H9 (cell line): Measurements from ENCODE around the gene CACNA1D. TPM values are rescaled to one million over a fixed set of nuclear protein-coding genes. Genes with fewer than 3 reads are reported as not detected.

ENCODE experiments used
- DNase-seq: peaks from one replicate; pipeline ENCODE4 v3.0.0-alpha.2; 2017
- H2AFZ ChIP-seq: one replicate; pipeline ENCODE4 v1.6.1; 2013; ENCODE audit warnings: mild to moderate bottlenecking, low read length, control low read depth, moderate library complexity
- H2AK5ac ChIP-seq: 2 replicates; pipeline ENCODE4 v1.6.1; 2013; ENCODE audit warnings: low read length, control low read depth, mixed read lengths; ENCODE audit not compliant: insufficient read length
- H2BK120ac ChIP-seq: one replicate; pipeline ENCODE4 v1.6.1; 2013; ENCODE audit warnings: low read depth, mild to moderate bottlenecking, low read length, control low read depth, inconsistent platforms; ENCODE audit not compliant: poor library complexity, severe bottlenecking
- H2BK12ac ChIP-seq: 2 replicates; pipeline ENCODE4 v1.6.1; 2013; ENCODE audit warnings: low read length, control low read depth, mixed read lengths, low read depth; ENCODE audit not compliant: insufficient read length
- H2BK15ac ChIP-seq: 2 replicates; pipeline ENCODE4 v1.6.1; 2013; ENCODE audit warnings: low read depth, low read length, control low read depth
- H2BK20ac ChIP-seq: one replicate; pipeline ENCODE4 v1.6.1; 2013; ENCODE audit warnings: low read depth, mild to moderate bottlenecking, low read length, control low read depth, inconsistent platforms; ENCODE audit not compliant: poor library complexity, severe bottlenecking
- H2BK5ac ChIP-seq: 2 replicates; pipeline ENCODE4 v1.6.1; 2013; ENCODE audit warnings: low read length, control low read depth, mixed read lengths; ENCODE audit not compliant: insufficient read length
- H3K14ac ChIP-seq: 2 replicates; pipeline ENCODE4 v1.6.1; 2013; ENCODE audit warnings: low read length, control low read depth; ENCODE audit not compliant: insufficient read depth
- H3K18ac ChIP-seq: 2 replicates; pipeline ENCODE4 v1.6.1; 2013; ENCODE audit warnings: low read depth, mild to moderate bottlenecking, mixed read lengths, low read length, control low read depth; ENCODE audit not compliant: insufficient read length
- H3K23ac ChIP-seq: 2 replicates; pipeline ENCODE4 v1.6.1; 2013; ENCODE audit warnings: low read length, control low read depth, mixed read lengths, low read depth; ENCODE audit not compliant: insufficient read length
- H3K23me2 ChIP-seq: 2 replicates; pipeline ENCODE4 v1.6.1; 2013; ENCODE audit warnings: low read depth, mild to moderate bottlenecking, mixed read lengths, low read length, control low read depth; ENCODE audit not compliant: insufficient read length, poor library complexity, severe bottlenecking
- H3K27ac ChIP-seq: 2 replicates; pipeline ENCODE4 v1.5.1; 2013; ENCODE audit warnings: low read length, control low read depth, mixed read lengths, low read depth; ENCODE audit not compliant: insufficient read length
- H3K27me3 ChIP-seq: 2 replicates; pipeline ENCODE4 v1.6.1; 2013; ENCODE audit warnings: low read length, control low read depth, inconsistent platforms; ENCODE audit not compliant: insufficient read depth
- H3K4ac ChIP-seq: 2 replicates; pipeline ENCODE4 v1.6.1; 2013; ENCODE audit warnings: low read depth, mild to moderate bottlenecking, control low read depth, inconsistent platforms, low read length, moderate library complexity
- H3K4me1 ChIP-seq: 2 replicates; pipeline ENCODE4 v1.6.1; 2013; ENCODE audit warnings: low read length, control low read depth, inconsistent platforms; ENCODE audit not compliant: insufficient read depth
- H3K4me2 ChIP-seq: 2 replicates; pipeline ENCODE4 v1.6.1; 2013; ENCODE audit warnings: low read length, control low read depth, mixed read lengths; ENCODE audit not compliant: insufficient read length, insufficient read depth
- H3K56ac ChIP-seq: 2 replicates; pipeline ENCODE4 v1.6.1; 2013; ENCODE audit warnings: low read depth, mild to moderate bottlenecking, mixed read lengths, low read length, control low read depth; ENCODE audit not compliant: insufficient read length
- H3K79me1 ChIP-seq: 2 replicates; pipeline ENCODE4 v1.6.1; 2013; ENCODE audit warnings: low read depth, mild to moderate bottlenecking, moderate library complexity, low read length, control low read depth, inconsistent platforms; ENCODE audit not compliant: insufficient read depth, poor library complexity, severe bottlenecking
- H3K79me2 ChIP-seq: 2 replicates; pipeline ENCODE4 v1.6.1; 2013; ENCODE audit warnings: low read length, control low read depth, inconsistent platforms; ENCODE audit not compliant: insufficient read depth
- H3K9ac ChIP-seq: 2 replicates; pipeline ENCODE4 v1.6.1; 2013; ENCODE audit warnings: low read length, control low read depth, mixed read lengths; ENCODE audit not compliant: insufficient read length; ENCODE audit errors: extremely low read depth
- H3K9me3 ChIP-seq: one replicate; pipeline ENCODE4 v1.6.1; 2013; ENCODE audit warnings: low read depth, low read length, inconsistent platforms; ENCODE audit not compliant: control insufficient read depth
- H3T11ph ChIP-seq: one replicate; pipeline ENCODE4 v1.6.1; 2013; ENCODE audit warnings: mild to moderate bottlenecking, low read length, control low read depth, inconsistent platforms
- H4K20me1 ChIP-seq: one replicate; pipeline ENCODE4 v1.6.1; 2013; ENCODE audit not compliant: control insufficient read depth, insufficient read length, insufficient read depth
- H4K5ac ChIP-seq: 2 replicates; pipeline ENCODE4 v1.6.1; 2013; ENCODE audit warnings: low read depth, mild to moderate bottlenecking, mixed read lengths, low read length, control low read depth; ENCODE audit not compliant: insufficient read length
- H4K8ac ChIP-seq: replicated peaks from 2 replicates; pipeline ENCODE4 v1.6.1; 2013; ENCODE audit warnings: low read length, control low read depth, mixed read lengths, low read depth; ENCODE audit not compliant: insufficient read length
- H4K91ac ChIP-seq: 2 replicates; pipeline ENCODE4 v1.6.1; 2013; ENCODE audit warnings: low read depth, mild to moderate bottlenecking, moderate library complexity, mixed read lengths, low read length, control low read depth; ENCODE audit not compliant: insufficient read length
- H3K27ac Mint-ChIP-seq, 3 experiments: 2 replicates in 2 of 3; 3 replicates in 1 of 3; pipeline ENCODE4 v1.8.0; 2020 to 2021; ENCODE audit warnings: mixed read lengths in 3 of 3, mild to moderate bottlenecking in 1 of 3, moderate library complexity in 1 of 3
- H3K27me3 Mint-ChIP-seq: 2 replicates; pipeline ENCODE4 v1.8.0; 2021; ENCODE audit warnings: low read depth, mild to moderate bottlenecking, moderate library complexity, mixed read lengths
- H3K36me3 Mint-ChIP-seq, 3 experiments: 2 replicates in 2 of 3; 3 replicates in 1 of 3; pipeline ENCODE4 v1.8.0; 2020 to 2021; ENCODE audit warnings: low read depth in 3 of 3, mixed read lengths in 3 of 3; ENCODE audit not compliant: insufficient read depth in 1 of 3
- H3K4me1 Mint-ChIP-seq, 2 experiments: 2 replicates each; pipeline ENCODE4 v1.8.0; 2020; ENCODE audit warnings: mixed read lengths in 2 of 2
- H3K4me3 Mint-ChIP-seq, 2 experiments: 2 replicates in 1 of 2; 3 replicates in 1 of 2; pipeline ENCODE4 v1.8.0; 2020 to 2021; ENCODE audit warnings: mild to moderate bottlenecking in 2 of 2, mixed read lengths in 2 of 2, moderate library complexity in 1 of 2
- H3K9me3 Mint-ChIP-seq, 2 experiments: 2 replicates in 1 of 2; 3 replicates in 1 of 2; pipeline ENCODE4 v1.8.0; 2020; ENCODE audit warnings: mild to moderate bottlenecking in 2 of 2, mixed read lengths in 2 of 2, moderate library complexity in 1 of 2
- CTCF ChIP-seq: fragments of 200-600 bp; sonication (generic); conservative IDR thresholded peaks from 3 replicates; pipeline ENCODE4 v1.8.0; 2021; ENCODE audit warnings: antibody characterized with exemption, mild to moderate bottlenecking
- WGBS: extraction: QIAGEN DNeasy Blood & Tissue Kit; methylation state at CpG from one replicate; pipeline ENCODE4 v1.1.7; 2013; ENCODE audit warnings: missing lambda C conversion rate, low lambda C conversion rate, mixed read lengths; ENCODE audit not compliant: insufficient read length; ENCODE audit errors: extremely low coverage; 5-methylcytosine and 5-hydroxymethylcytosine counted together
- total RNA-seq: library from RNA; stranded (reverse); gene quantifications from 2 replicates; pipeline ENCODE4 v1.2.1, GENCODE V29; 2021

Gene CACNA1D
- total RNA-seq, 1 experiment from 2014 or later, result 3.5 TPM

GRCh38 chr3:53843195-53844177 lies 349.1 kb downstream of the CACNA1D start:
- WGBS, result no CpG with 5 or more reads among the region's 10 CpGs
- Histone ChIP-seq H3K18ac (no peak overlapping the region), H3K23me2 (peaks cover 4% of the 10 kb centered on the region), H3T11ph (no peak overlapping the region), H4K20me1 (no peaks in the 10 kb centered on the region), H4K5ac (no peak overlapping the region), H2BK120ac (no peak overlapping the region), H2BK12ac (no peak overlapping the region), H3K9me3 (no peaks in the 10 kb centered on the region), H2AFZ (no peak overlapping the region), H3K79me1 (no peaks in the 10 kb centered on the region), H4K8ac (no peak overlapping the region), H3K56ac (no peak overlapping the region), H3K4ac (no peak overlapping the region), H4K91ac (no peak overlapping the region), H3K27ac (no peak overlapping the region), H3K79me2 (no peaks in the 10 kb centered on the region), H2BK15ac (no peak overlapping the region; the same call in 1 of the 2 replicates), H3K4me2 (no peak overlapping the region), H2BK20ac (no peak overlapping the region), H3K27me3 (peaks cover 9% of the 10 kb centered on the region; the same call in 1 of the 2 replicates), H2AK5ac (no peak overlapping the region), H3K4me1 (peaks cover 7% of the 10 kb centered on the region; the same call in 1 of the 2 replicates), H3K9ac (no peak overlapping the region), H3K23ac (no peak overlapping the region), H2BK5ac (no peak overlapping the region), H3K14ac (peak overlapping the region; percentile 48; the same call in 1 of the 2 replicates)
- Mint-ChIP-seq H3K27ac (peak overlapping the region in 2 of 3 experiments; percentile 5 to 29; a peak in 2 of 7 replicates), H3K4me1 (peaks cover 39 to 41% of the 10 kb centered on the region in 2 experiments), H3K9me3 (no peaks in the 10 kb centered on the region; a peak in 1 of 5 replicates), H3K36me3 (peaks cover 1 to 10% (median 9%) of the 10 kb centered on the region in 3 experiments; a peak in 4 of 7 replicates), H3K27me3 (peaks cover 26% of the 10 kb centered on the region), H3K4me3 (peak overlapping the region; percentile 15 to 65; a peak in 3 of 5 replicates)
- no peak for DNase-seq
- no peak for TF ChIP-seq CTCF
